Hindlimb muscle (tissue), 1 donor: Measurements from ENCODE around the gene OPA1. TPM values are rescaled to one million over a fixed set of nuclear protein-coding genes. Genes with fewer than 3 reads are reported as not detected.

Experiments
- DNase-seq: peaks from one replicate; pipeline ENCODE4 v3.0.0-alpha.2; 2013
- polyA plus RNA-seq: library from polyadenylated mRNA; unstranded; fragments of 120-200 nt; gene quantifications from one replicate; pipeline ENCODE4 v1.2.1, GENCODE V29; 2013; ENCODE audit not compliant: insufficient read length

OPA1 gene
- polyA plus RNA-seq, 1 donor = 41.9 TPM

- no peak for DNase-seq
Measured at GRCh38 chr3:193655831-193656433, 62.9 kb downstream of the OPA1 start.

- no peak for DNase-seq
Measured at GRCh38 chr3:193656445-193656844, 63.4 kb downstream of the OPA1 start.

- no peak for DNase-seq
Measured at GRCh38 chr3:193656878-193657282, 63.9 kb downstream of the OPA1 start.

- no peak for DNase-seq
Measured at GRCh38 chr3:193660171-193660570, 67.2 kb downstream of the OPA1 start.

GRCh38 chr3:193660698-193661411 is 67.8 kb downstream of the OPA1 start:
- DNase-seq = no peak

GRCh38 chr3:193662757-193663322 is 69.8 kb downstream of the OPA1 start:
- DNase-seq = no peak

- DNase-seq = peak; percentile 14
Measured at GRCh38 chr3:193665370-193665989, 72.5 kb downstream of the OPA1 start.

GRCh38 chr3:193673845-193674244 is 80.8 kb downstream of the OPA1 start:
- DNase-seq = peak; percentile 11

- DNase-seq = no peak
Measured at GRCh38 chr3:193674714-193675113, 81.7 kb downstream of the OPA1 start.

GRCh38 chr3:193677734-193678133 is 84.7 kb downstream of the OPA1 start:
- no peak for DNase-seq

- DNase-seq = no peak
Measured at GRCh38 chr3:193680220-193680619, 87.2 kb downstream of the OPA1 start.

GRCh38 chr3:193681631-193682030 is 88.6 kb downstream of the OPA1 start:
- DNase-seq = no peak

GRCh38 chr3:193686665-193687483 is 93.9 kb downstream of the OPA1 start:
- no peak for DNase-seq

- no peak for DNase-seq
Measured at GRCh38 chr3:193688834-193689714, 96.1 kb downstream of the OPA1 start.

GRCh38 chr3:193693774-193694173 is 100.8 kb downstream of the OPA1 start:
- DNase-seq = no peak

- DNase-seq = no peak
Measured at GRCh38 chr3:193701953-193702635, 109.1 kb downstream of the OPA1 start.

GRCh38 chr3:193702967-193703366 is 110.0 kb downstream of the OPA1 start:
- DNase-seq = peak; percentile 14

GRCh38 chr3:193704431-193704830 is 111.4 kb downstream of the OPA1 start:
- DNase-seq = no peak

GRCh38 chr3:193708270-193708669 is 115.3 kb downstream of the OPA1 start:
- no peak for DNase-seq

GRCh38 chr3:193710286-193711165 is 117.5 kb downstream of the OPA1 start:
- DNase-seq = no peak
